Bronchial epithelial cell (primary cell): ENCODE results near the gene RBP5. TPM values are rescaled to one million over a fixed set of nuclear protein-coding genes. Genes with fewer than 3 reads are reported as not detected.

Experiments
- DNase-seq: peaks from one replicate; pipeline ENCODE4 v3.0.0-alpha.2; 2010; ENCODE audit warnings: low read depth
- FAIRE-seq: peaks from 2 replicates; lab custom pipeline; 2011; peaks lifted over from hg19 to GRCh38; lab: Jason Lieb, UNC
- H3K27me3 ChIP-seq: 2 replicates; pipeline ENCODE4 v1.5.1; 2011; ENCODE audit warnings: low read length; ENCODE audit not compliant: control insufficient read depth, insufficient read depth
- H3K36me3 ChIP-seq: 2 replicates; pipeline ENCODE4 v1.5.1; 2011; ENCODE audit warnings: low read length; ENCODE audit not compliant: control insufficient read depth, insufficient read depth
- H3K4me3 ChIP-seq: 2 replicates; pipeline ENCODE4 v1.5.1; 2011; ENCODE audit warnings: mild to moderate bottlenecking, low read depth, low read length, control low read depth
- total RNA-seq: library from RNA; depleted of rRNA; stranded (reverse); fragments of >200 nt; gene quantifications from 2 replicates; pipeline ENCODE4 v1.2.1, GENCODE V29; 2014
- TF ChIP-seq, protein P1 (sequence below): IDR thresholded peaks from 2 replicates; pipeline ENCODE4 v1.5.1; 2011; ENCODE audit warnings: mild to moderate bottlenecking, moderate library complexity, low read length, control low read depth, inconsistent platforms; ENCODE audit not compliant: insufficient read depth, severe bottlenecking

The RBP5 gene
- total RNA-seq, 1 donor from 2014 or later = not detected

GRCh38 chr12:7092229-7092985 is 36.3 kb downstream of the RBP5 start, which contains the start of gene C1R:
Gene C1R (minus strand): TSS chr12:7092445. CDS start chr12:7092388, 57 bp downstream.
- peaks cover 4% of the 10 kb centered on the region for H3K27me3 ChIP-seq
- TF ChIP-seq, protein P1, sequence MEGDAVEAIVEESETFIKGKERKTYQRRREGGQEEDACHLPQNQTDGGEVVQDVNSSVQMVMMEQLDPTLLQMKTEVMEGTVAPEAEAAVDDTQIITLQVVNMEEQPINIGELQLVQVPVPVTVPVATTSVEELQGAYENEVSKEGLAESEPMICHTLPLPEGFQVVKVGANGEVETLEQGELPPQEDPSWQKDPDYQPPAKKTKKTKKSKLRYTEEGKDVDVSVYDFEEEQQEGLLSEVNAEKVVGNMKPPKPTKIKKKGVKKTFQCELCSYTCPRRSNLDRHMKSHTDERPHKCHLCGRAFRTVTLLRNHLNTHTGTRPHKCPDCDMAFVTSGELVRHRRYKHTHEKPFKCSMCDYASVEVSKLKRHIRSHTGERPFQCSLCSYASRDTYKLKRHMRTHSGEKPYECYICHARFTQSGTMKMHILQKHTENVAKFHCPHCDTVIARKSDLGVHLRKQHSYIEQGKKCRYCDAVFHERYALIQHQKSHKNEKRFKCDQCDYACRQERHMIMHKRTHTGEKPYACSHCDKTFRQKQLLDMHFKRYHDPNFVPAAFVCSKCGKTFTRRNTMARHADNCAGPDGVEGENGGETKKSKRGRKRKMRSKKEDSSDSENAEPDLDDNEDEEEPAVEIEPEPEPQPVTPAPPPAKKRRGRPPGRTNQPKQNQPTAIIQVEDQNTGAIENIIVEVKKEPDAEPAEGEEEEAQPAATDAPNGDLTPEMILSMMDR = peak; percentile 81
- DNase-seq = peak; percentile 52
- no peaks in the 10 kb centered on the region for H3K36me3 ChIP-seq
- H3K4me3 ChIP-seq = peak within 1 kb of the TSS; percentile 33
- FAIRE-seq = peak; percentile 18

DNA sequence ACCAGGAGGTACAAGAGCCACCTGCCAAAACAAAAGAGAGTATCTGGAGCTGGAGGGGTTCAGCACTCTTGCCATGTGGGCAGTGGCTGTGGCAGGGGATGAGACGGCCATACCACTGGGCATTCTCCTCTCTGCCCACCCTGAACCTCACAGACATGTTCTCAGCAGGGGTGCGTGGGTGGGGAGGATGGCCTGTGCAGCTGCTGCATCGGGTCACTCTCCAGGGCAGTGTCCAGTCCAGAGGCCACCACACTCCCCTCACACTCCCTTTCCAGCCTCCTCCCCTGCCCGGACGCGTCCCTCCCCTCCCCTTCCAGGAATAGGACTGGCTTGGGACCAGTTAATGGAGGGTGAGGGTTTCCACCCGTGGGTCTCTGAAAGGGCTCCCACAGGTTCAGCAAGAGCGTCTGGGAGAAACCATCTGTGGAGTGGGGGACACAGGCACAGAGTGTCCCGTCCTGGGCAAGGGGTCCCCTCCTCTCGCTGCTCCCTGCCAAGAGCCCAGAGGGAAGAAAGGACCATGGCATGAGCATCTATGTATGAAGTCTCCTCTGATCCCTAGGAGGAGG is 36.9 kb downstream of the RBP5 start:
- FAIRE-seq = no peak
- Histone ChIP-seq H3K27me3 (peaks cover 4% of the 10 kb centered on the region), H3K36me3 (no peaks in the 10 kb centered on the region), H3K4me3 (no peak overlapping the region)
- TF ChIP-seq, protein P1 = no peak
- DNase-seq = no peak

- TF ChIP-seq, protein P1 = no peak
- Histone ChIP-seq H3K27me3 (peaks cover 4% of the 10 kb centered on the region), H3K4me3 (no peak overlapping the region), H3K36me3 (no peaks in the 10 kb centered on the region)
- FAIRE-seq = no peak
- no peak for DNase-seq
Observed at GRCh38 chr12:7091171-7091570, 37.5 kb downstream of the RBP5 start.

GRCh38 chr12:7090222-7090998 is 38.3 kb downstream of the RBP5 start:
- no peak overlapping the region for H3K4me3 ChIP-seq
- peaks cover 4% of the 10 kb centered on the region for H3K27me3 ChIP-seq
- TF ChIP-seq, protein P1 = no peak
- peak; percentile 38 for DNase-seq
- no peaks in the 10 kb centered on the region for H3K36me3 ChIP-seq
- FAIRE-seq = peak; percentile 95

DNA sequence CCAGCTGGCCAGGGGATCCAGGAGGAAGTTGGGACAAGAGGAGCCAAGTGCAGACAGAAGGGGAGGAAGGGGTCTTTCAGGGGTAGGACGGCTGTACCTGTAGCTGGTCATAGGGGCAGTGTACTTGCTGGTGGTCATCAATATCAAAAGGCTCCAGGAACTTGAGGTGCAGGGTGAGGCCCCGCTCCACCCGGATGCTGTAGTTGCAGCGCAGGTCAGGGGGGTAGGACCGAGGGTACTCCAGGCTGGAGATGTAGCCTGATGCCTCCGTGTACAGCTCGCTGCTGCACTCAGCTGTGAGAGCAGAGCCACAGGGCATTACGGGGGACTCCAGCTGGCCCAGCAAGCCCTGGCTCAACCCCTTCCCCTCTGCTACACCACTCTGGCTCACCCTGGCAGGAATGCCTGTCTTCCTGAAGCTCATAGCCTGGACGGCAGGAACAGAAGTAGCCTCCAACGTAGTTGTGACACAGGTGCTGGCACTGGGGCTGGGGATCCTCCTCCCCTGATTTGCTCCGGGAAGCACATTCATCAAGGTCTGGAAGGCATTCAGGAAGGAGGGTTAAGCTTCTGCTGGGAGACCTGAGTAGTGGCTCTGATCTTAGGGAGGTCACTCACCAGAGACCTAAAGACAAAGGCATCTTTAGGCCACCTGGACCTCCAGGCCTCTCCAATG is 39.4 kb downstream of the RBP5 start:
- no peak for FAIRE-seq

More for the DNA sequence above, 39.4 kb downstream of the RBP5 start:
- no peak for DNase-seq
- Histone ChIP-seq H3K27me3 (peaks cover 4% of the 10 kb centered on the region), H3K36me3 (no peaks in the 10 kb centered on the region), H3K4me3 (no peak overlapping the region)
- TF ChIP-seq, protein P1 = no peak
